Measurements from ENCODE around the gene TEX261. TPM values are rescaled to one million over a fixed set of nuclear protein-coding genes. Genes with fewer than 3 reads are reported as not detected.
A peak's percentile ranks its signal among the peaks of the same experiment; 100 is the strongest.

The TEX261 gene
- total RNA-seq, 1 experiment from 2014 or later = 54.2 TPM

DNA sequence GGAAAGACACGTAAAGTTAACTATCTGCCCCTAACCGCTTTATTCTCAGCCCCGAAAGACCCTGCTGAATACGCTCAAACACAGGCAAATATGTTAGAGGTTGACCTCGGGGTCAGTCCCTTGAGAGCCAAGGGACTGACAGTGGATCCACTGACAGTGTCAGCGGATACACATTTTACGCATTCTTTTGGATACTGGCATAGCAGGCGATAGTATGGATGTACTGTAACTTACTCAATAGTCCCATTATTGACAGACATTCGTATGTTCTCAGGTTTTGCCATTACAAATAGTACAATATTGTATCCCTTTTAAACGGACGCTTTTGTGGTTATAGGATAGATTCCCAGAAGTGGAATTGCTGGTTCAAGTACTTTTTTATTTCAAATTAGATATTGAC, 45.6 kb downstream of the TEX261 start:
- intact Hi-C loops (cut with micrococcal nuclease) = loop anchor here (2.0 to 10.0 kb wide), 3 partner anchors 86 to 294 kb away; no protein-coding TSS in a partner anchor

DNA sequence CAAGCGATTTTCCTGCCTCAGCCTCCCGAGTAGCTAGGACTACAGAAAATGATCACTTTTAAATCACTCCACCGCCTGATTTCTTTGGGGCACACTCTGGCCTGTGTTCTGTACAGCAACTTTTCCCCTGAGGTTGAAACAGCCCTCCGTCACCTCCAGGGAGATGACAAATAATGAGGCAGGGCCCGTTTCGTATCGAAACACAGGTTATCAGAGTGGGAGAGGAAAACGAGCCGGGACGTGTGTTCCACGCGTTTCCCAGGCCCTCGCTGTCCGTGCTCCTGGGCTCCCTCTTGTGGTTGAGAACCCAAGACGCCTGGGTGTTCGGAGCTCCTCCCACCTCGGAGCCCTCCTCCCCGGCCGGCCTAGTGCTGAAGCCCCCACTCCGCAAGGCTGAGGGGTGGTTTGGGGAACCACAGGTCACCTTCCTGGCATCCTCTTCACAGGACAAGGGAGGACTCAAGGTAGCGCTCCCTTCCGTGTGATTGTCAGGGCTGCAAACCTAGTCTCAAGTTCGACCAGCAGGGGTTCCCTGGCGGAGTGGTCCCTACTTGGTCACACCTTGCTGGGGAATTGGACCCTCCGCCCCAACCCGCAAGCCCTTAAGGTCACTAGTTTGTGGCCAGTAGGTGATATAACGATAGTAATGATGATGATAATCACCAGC, 46.2 kb downstream of the TEX261 start:
- CTCF ChIA-PET = interaction anchor here (0.5 to 1.3 kb wide), 11 partner anchors 14 to 159 kb away, joined by 3 to 8 read pairs (median 3); no protein-coding TSS in a partner anchor
- ATAC-seq (peak; percentile 86), DNase-seq (peak; percentile 85)
- peak overlapping the region; percentile 70 for H3K4me3 ChIP-seq (ENCODE audit: low read length)
- H3K4me2 ChIP-seq (ENCODE audit: low read length) = peak overlapping the region; percentile 96
- peak overlapping the region; percentile 72 for H3K9ac ChIP-seq (ENCODE audit: low read length)
- intact Hi-C loops (cut with micrococcal nuclease) = loop anchor here (2.0 to 10.0 kb wide), 3 partner anchors 86 to 294 kb away; no protein-coding TSS in a partner anchor
- no peaks in the 10 kb centered on the region for H3K9me3 ChIP-seq (ENCODE audit: low read length)
- H3K4me1 ChIP-seq (ENCODE audit: insufficient read depth, low read length) = peaks cover 28% of the 10 kb centered on the region
- H3K36me3 ChIP-seq (ENCODE audit: low read depth, low read length) = no peaks in the 10 kb centered on the region
- BruUV-seq (replicated peaks) = no TSS peak
- no peak overlapping the region for H3K27ac ChIP-seq (ENCODE audit: low read length)
- H3K27me3 ChIP-seq (ENCODE audit: low read length) = peaks cover 3% of the 10 kb centered on the region
- POLR2A ChIA-PET (ENCODE audit: unreplicated experiment) = no interaction called here
- TF ChIP-seq EZH2phosphoT487 (IDR thresholded peaks at IDR 0.05; ENCODE audit: borderline replicate concordance, low read length) (no peak), EZH2 (IDR thresholded peaks at IDR 0.05; ENCODE audit: low read length, unreplicated experiment) (no peak)
- TF ChIP-seq, protein P1, sequence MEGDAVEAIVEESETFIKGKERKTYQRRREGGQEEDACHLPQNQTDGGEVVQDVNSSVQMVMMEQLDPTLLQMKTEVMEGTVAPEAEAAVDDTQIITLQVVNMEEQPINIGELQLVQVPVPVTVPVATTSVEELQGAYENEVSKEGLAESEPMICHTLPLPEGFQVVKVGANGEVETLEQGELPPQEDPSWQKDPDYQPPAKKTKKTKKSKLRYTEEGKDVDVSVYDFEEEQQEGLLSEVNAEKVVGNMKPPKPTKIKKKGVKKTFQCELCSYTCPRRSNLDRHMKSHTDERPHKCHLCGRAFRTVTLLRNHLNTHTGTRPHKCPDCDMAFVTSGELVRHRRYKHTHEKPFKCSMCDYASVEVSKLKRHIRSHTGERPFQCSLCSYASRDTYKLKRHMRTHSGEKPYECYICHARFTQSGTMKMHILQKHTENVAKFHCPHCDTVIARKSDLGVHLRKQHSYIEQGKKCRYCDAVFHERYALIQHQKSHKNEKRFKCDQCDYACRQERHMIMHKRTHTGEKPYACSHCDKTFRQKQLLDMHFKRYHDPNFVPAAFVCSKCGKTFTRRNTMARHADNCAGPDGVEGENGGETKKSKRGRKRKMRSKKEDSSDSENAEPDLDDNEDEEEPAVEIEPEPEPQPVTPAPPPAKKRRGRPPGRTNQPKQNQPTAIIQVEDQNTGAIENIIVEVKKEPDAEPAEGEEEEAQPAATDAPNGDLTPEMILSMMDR (conservative IDR thresholded peaks at IDR 0.05; ENCODE audit: low read depth, low read length) = peak; percentile 87
- peak overlapping the region; percentile 100 for H2AFZ ChIP-seq (ENCODE audit: low read length)
- no peaks in the 10 kb centered on the region for H4K20me1 ChIP-seq (ENCODE audit: low read length)
- no peaks in the 10 kb centered on the region for H3K79me2 ChIP-seq (ENCODE audit: low read length)
- H3F3A ChIP-seq (ENCODE audit: low read length, unreplicated experiment) = no peaks in the 10 kb centered on the region
- H3K9me2 ChIP-seq (replicated peaks; ENCODE audit: low read length) = no peaks in the 10 kb centered on the region

More for the DNA sequence above, 45.6 kb downstream of the TEX261 start:
- no TSS peak for BruUV-seq (replicated peaks)
- Histone ChIP-seq H2AFZ (ENCODE audit: low read length) (peak overlapping the region; percentile 100; the same call in 1 of the 2 replicates), H3K9ac (ENCODE audit: low read length) (no peak overlapping the region), H4K20me1 (ENCODE audit: low read length) (no peaks in the 10 kb centered on the region), H3K4me1 (ENCODE audit: insufficient read depth, low read length) (peaks cover 28% of the 10 kb centered on the region), H3K79me2 (ENCODE audit: low read length) (no peaks in the 10 kb centered on the region), H3K9me3 (ENCODE audit: low read length) (no peaks in the 10 kb centered on the region), H3K27ac (ENCODE audit: low read length) (no peak overlapping the region), H3K9me2 (replicated peaks; ENCODE audit: low read length) (no peaks in the 10 kb centered on the region), H3K4me2 (ENCODE audit: low read length) (peak overlapping the region; percentile 96), H3K36me3 (ENCODE audit: low read depth, low read length) (no peaks in the 10 kb centered on the region), H3K4me3 (ENCODE audit: low read length) (no peak overlapping the region), H3F3A (ENCODE audit: low read length, unreplicated experiment) (no peaks in the 10 kb centered on the region), H3K27me3 (ENCODE audit: low read length) (peaks cover 9% of the 10 kb centered on the region)
- ChIA-PET POLR2A (ENCODE audit: unreplicated experiment) (no interaction called here), CTCF (interaction anchor here (0.6 to 1.3 kb wide), 5 partner anchors 25 to 160 kb away, joined by 3 to 8 read pairs (median 3); no protein-coding TSS in a partner anchor)
- ATAC-seq (no peak), DNase-seq (no peak)
- TF ChIP-seq, protein P1 (conservative IDR thresholded peaks at IDR 0.05; ENCODE audit: low read depth, low read length) = no peak
- no peak for TF ChIP-seq EZH2phosphoT487 (IDR thresholded peaks at IDR 0.05; ENCODE audit: borderline replicate concordance, low read length)
- no peak for TF ChIP-seq EZH2 (IDR thresholded peaks at IDR 0.05; ENCODE audit: low read length, unreplicated experiment)
